ENCODE data around the gene USP24.

Gene USP24

DNA sequence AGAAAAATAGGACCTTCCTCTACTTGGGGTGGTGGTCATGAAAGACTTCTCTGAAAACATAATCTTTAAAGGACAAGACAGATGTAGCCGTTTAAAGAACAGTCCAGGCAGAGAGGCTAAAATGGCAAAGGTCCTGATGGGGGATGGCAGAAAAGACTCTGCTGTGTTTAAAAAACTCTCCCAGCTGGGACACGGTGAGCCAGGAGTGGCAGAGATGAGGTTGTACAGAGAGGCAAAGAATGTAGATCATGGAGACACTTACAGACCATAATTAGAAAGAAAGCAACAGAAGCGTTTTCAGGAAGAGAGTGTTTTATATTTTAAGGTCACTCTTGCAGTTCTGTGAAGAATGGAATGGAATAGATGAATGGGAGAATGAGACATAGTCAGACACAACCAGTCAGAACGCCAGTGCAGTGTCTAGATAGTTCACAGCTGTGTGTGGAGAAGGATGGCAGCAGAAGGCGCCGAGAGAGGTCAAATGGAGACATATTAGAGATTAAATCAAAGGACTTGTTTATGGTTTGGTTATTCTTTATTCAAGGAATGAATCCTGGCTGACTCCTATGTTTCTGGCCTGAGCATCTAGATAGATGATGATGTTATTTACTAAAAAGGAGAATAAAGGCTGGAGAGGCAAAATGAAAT is 47.8 kb downstream of the USP24 start:
- TF ChIP-seq, protein P1, sequence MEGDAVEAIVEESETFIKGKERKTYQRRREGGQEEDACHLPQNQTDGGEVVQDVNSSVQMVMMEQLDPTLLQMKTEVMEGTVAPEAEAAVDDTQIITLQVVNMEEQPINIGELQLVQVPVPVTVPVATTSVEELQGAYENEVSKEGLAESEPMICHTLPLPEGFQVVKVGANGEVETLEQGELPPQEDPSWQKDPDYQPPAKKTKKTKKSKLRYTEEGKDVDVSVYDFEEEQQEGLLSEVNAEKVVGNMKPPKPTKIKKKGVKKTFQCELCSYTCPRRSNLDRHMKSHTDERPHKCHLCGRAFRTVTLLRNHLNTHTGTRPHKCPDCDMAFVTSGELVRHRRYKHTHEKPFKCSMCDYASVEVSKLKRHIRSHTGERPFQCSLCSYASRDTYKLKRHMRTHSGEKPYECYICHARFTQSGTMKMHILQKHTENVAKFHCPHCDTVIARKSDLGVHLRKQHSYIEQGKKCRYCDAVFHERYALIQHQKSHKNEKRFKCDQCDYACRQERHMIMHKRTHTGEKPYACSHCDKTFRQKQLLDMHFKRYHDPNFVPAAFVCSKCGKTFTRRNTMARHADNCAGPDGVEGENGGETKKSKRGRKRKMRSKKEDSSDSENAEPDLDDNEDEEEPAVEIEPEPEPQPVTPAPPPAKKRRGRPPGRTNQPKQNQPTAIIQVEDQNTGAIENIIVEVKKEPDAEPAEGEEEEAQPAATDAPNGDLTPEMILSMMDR (IDR thresholded peaks at IDR 0.05) = no peak

DNA sequence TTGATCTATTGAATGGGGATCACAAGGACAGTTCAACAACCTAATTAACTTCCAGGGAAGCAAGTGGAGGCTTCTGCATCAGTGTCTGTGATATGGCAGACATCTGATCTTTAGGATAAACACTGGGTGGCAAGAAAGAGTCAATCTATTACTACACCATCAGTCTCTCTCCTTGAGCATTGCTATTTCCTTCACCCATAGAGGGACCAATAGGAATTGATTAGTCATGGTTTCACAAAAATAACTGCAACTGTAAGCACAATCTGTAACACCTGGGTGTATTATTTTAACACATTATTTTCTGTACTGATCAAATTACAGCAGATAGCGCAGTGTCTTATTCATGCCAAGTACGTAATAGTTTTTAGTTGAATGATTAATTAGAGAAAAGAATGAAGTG is 50.3 kb downstream of the USP24 start:
- TF ChIP-seq, protein P1 (IDR thresholded peaks at IDR 0.05) = no peak

DNA sequence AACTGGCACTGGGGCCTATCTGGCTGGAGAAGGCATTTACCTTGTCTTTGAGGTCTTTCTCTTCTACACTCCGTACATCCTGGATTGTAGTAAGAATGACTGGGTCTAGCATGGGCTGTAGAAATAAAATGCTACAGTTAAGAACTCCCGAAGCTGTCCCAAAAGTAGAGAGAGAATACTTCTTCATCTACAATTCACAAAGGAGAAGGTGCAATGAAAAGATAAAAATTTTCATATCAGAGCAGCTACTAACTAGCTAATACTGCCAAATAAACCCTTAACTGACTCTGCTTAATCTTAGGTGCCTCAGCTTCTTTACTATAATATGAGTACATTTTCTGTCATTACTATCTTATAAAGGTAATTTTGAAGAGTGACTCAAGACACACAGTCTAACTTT is 55.6 kb downstream of the USP24 start:
- TF ChIP-seq, protein P1 (IDR thresholded peaks at IDR 0.05) = no peak

DNA sequence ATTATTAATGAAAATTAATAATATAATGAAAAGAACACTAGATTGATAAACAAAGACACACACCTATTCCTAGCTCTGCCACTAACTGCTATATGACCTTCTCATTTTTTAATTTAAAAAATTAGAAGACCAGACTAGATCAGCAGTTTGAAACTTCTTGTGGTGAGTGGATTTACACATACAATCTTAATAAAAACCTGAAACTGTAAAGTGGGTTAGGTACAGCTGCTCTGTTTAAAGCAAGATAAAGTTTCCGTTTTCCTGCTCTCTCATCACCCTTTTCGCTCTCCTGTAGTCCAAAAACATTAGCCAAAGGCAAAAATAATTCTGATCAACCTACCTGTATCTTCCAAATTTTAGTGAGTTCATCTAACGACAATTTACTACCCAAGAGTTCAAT is 58.6 kb downstream of the USP24 start:
- TF ChIP-seq, protein P1 (IDR thresholded peaks at IDR 0.05) = no peak

DNA sequence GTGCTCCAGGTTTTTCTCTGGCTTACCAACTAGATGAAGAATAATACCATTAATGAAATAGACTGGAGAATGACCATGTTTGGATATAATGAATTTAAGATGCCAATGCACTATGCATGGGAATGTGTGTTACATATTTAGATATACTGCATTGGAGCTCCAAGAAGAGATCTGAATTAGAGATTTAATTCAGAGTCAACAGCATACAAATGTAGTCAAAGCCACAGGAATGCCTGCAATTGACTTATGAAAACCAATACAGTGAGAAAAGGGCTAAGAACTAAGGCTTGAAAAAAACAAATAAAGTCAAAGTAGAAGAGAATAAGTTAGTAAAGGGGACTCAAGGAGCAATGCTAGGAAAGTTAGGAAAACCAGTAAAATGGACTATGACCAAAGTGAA is 59.1 kb downstream of the USP24 start:
- TF ChIP-seq, protein P1 (IDR thresholded peaks at IDR 0.05) = no peak

DNA sequence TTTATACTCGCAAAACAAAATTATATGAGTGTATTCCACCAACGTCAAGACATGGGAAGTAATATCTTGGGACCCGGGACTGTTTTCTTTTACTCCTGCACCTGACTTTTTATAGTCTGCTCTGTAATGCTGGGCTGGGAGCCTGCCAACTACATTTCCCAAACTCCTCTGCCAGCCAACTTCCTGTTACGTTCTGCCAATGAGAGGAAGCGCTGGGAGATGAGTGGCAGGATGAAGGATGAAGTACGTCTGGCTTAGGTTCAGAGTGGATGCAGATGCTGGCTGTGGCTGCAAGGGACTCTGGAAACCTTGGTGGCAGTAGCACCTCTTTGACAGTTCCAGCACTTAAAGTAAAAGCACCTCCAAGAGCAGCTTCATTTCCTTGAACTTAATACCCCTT is 59.6 kb downstream of the USP24 start:
- TF ChIP-seq, protein P1 (IDR thresholded peaks at IDR 0.05) = no peak

DNA sequence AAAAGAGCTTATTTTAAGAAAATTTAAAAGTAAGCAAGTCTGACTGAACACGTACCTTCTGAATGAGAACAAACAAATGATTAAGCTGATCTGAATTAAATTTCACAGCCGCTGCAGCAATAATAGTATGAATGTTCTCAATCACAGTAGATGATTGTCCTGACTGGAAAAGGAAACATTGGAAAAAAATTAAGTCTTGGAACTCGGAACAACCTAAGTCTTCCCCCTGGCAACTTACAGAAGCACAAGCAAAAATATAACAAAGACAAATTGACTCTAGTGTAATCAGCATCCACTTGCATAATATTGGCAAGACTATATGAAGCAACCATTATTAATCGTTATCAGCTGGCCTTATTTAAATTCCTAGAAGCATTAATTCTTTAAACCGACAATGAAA is 60.5 kb downstream of the USP24 start:
- TF ChIP-seq, protein P1 (IDR thresholded peaks at IDR 0.05) = no peak

DNA sequence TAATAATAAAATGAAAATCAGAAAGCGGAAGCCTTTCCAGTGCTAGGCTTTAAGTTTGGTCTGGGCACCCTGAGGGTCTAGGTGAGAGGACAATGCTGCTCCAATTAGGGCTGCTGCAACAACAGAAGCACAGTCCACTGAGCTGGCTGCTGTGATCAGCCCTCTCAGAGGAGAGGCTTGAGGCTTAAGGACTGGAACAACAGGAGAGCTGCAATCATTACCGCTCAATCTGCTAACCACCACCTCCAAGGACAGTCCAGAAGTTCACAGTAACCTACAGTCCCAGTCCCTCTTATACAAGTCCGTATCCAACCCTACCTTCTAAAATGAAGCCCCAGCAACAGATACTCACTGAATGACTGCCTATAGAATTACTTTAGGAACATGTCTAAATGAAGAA is 62.1 kb downstream of the USP24 start:
- TF ChIP-seq, protein P1 (IDR thresholded peaks at IDR 0.05) = no peak

Measured in LNCAP (cell line).